ENCODE results near the gene PDLIM5. TPM values are rescaled to one million over a fixed set of nuclear protein-coding genes. Genes with fewer than 3 reads are reported as not detected.
"Not testable (repeated sequence)": the region's sequence is repeated elsewhere in the genome, so short reads cannot be mapped to it uniquely, and the experiment has no call there.

PDLIM5 gene
- total RNA-seq, 1 donor from 2014 or later, result 70.8 TPM

DNA sequence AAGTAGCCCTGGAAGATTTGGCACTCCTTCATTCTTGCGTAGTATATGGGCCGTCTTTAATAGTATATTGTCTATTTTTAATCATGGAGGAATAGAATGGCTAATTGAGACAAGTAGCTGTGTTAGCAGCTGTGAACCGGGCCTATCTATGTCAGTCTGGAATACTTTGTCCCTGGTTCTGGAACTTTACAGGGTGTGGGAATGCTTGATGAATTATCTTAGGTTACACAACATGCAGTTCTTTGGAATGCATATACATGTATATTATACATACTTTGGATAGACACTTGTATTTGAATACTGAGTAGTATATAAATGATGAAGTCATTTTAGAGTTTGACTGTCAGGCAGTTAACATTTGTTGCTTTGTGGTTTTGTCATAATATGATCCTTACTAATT lies 37.4 kb downstream of the PDLIM5 start:
- no peak for DNase-seq (ENCODE audit: low read depth in 2 of 2)

DNA sequence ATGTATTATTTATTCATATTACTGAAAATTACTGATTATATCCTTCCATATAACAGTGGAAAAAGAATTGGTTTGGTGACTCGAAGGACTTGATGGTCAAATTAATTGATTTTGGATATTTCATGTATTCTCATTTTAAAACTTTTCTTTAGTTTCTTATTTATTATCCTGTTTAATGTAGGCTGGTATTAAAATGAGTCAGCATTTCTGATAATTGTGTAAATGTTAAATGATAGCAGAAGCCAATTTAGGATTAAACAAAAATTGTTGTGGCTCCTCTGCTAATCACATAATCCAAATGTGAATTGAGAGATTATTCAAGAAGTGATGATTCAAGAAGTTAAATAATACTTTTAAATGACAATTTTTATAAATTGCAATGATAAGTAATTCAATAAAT lies 38.7 kb downstream of the PDLIM5 start:
- DNase-seq (ENCODE audit: low read depth in 2 of 2), result no peak

DNA sequence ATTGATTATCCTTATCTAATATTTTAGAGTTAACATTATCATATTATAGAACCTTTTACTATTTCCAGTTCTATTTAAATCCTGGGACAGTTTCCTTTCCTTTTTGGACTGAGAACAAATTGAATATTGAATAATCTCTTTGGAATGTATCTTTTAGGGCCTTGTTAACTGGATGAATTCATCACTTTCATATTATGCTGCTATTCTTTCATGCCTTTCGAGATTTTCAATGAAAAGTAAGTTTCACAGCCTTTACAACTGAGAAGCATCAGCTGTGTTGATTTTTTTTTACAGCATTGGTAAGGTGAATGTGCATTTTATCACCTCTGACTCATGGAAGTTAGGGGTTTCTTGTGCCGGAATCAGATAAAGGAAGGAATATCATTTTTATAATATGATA lies 39.6 kb downstream of the PDLIM5 start:
- DNase-seq (ENCODE audit: low read depth in 2 of 2), result peak in 1 of 2 donors; percentile 20

DNA sequence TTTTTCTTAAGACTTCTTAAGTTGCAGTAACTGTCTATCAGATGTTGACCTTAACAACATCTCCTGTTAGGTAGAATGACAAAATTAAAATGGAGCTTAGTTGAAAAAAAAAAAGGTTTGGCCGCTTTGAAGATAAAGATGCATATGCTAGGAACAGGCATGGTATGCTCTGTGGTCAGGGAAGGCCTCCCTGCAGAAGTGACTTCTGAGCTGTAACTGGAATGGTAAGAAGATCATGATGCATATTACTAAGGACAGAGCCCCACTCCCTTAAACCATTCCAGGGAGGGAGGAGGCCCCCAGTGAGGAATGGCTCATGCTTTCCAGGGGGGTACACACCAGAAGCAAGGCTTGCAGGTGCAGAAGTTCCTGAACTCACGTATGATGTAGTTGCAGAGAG lies 43.7 kb downstream of the PDLIM5 start:
- no peak for DNase-seq (ENCODE audit: low read depth in 2 of 2)

DNA sequence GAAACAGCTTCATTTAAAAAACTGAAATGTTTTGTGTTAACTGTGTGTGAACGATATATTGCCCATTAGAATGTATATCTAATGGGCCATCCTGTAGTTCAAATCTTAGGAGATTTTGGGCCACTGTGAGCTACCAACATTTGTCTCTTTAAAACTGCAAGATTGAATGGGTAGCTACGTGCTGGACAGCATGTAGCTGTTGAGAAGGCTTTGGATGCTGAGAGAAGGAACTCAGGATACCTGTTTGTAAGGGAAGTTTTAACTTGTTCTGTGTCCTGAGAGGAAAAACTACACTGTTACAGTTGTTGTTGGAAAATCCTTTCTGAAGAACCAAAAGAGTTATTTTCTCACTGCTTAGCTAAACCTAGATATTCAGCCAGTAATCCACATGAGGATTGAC lies 45.9 kb downstream of the PDLIM5 start:
- DNase-seq (ENCODE audit: low read depth in 2 of 2), result no peak

DNA sequence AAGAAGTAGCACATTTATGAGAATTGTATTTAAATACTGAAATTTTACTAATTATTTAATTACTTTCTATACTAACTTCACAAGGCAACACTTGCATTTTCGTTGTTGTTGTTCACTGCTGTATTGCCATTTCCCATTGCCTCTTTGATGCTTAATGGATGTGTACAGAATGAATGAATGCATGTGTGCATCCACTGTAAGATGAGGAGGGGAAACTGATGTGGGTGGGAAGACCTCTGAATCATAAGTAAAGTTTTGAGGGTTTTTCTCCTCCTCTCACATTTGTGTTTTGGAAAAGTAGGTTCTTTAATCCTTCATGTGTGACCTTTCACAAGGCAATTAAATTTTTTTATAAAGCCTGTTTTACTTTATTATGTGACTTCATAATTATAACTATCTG lies 46.8 kb downstream of the PDLIM5 start:
- DNase-seq (ENCODE audit: low read depth in 2 of 2), result no peak

DNA sequence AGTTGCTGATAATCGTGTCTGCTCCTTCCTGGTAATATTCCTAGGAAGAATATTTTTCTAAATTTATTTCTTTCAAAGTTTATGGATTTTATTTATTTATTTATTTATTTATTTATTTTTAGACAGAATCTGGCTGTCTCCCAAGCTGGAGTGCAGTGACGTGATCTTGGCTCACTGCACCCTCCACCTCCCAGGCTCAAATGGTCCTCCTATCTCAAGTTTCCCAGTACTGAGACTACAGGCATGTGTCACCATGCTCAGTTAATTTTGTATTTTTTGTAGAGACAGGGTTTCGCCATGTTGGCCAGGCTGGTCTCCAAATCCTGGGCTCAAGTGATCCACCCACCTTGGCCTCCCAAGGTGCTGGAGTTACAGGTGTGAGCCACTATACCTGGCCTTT lies 48.9 kb downstream of the PDLIM5 start:
- DNase-seq (ENCODE audit: low read depth in 2 of 2), result peak in 1 of 2 donors; percentile 18

DNA sequence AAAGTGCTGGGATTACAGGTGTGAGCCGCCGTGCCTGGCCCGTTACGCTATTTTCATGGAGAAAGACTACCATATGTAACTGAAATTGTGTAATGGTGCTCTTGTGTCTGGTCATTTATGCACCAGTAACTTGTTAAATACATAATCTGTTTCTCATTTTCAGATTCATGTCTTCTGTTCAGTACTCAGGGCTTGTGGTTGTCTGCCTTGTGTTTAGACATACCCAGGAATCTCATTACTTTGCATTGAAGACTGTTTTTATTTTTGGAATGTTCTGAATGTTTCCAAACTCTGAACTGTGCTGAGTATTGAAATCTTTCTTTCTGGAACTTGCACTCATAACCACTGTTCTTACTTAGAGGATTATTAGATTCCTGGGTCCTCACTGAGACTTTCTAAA lies 52.8 kb downstream of the PDLIM5 start:
- no peak for DNase-seq (ENCODE audit: low read depth in 2 of 2)

DNA sequence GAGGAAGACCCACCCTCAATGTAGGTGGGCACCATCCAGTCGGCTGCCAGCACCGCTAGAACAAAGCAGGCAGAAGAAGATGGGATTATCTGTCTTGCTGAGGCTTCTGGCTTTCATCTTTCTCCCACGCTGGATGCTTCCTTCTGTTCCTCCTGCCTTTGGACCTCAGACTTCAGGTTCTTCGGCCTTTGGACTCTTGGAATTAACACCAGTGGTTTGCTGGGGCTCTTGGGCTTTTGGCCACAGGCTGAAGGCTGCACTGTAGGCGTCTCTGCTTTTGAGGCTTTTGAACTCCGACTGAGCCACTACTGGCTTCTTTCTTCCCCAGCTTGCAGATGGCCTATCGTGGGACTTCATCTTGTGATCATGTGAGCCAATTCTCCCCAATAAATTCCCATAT lies 55.1 kb downstream of the PDLIM5 start:
- no peak for DNase-seq (ENCODE audit: low read depth in 2 of 2)

DNA sequence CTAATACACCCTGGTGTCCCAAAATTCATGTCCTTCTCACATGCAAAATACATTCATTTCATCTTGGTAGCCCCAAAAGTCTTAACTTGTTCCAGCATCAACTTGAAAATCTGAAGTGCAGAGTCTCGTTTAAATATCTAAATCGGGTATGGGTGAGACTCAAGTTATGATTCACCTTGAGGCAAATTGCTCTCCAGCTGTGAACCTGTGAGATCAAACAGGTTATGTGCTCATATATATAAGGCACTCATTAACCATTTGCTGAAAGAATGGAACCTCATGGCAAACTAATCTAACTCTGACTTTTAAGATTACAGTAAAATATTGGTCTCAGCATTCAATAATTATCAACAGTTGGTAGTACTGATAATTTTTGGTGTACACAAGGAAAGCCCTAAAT lies 55.5 kb downstream of the PDLIM5 start:
- DNase-seq (ENCODE audit: low read depth in 2 of 2), result no peak

DNA sequence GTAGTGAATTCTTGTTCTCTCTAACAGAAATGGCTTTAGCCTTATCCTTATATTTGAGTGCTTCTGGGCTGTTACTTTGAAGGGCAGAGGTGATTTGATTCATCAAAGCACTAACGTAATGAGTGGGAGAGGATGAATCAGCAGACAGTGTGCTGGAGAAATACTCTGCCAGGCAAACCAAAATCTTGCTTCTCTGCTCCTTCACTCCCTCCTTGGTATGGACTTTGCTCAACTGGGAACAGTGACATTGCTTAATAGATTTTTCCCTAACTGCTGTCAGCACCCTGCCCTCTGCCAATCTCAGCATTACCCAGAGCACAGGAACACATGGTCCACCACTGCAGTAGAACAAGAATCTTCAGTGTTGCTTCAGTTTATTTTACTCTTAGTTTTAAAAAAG lies 56.0 kb downstream of the PDLIM5 start:
- DNase-seq (ENCODE audit: low read depth in 2 of 2), result peak; percentile 16 to 67

DNA sequence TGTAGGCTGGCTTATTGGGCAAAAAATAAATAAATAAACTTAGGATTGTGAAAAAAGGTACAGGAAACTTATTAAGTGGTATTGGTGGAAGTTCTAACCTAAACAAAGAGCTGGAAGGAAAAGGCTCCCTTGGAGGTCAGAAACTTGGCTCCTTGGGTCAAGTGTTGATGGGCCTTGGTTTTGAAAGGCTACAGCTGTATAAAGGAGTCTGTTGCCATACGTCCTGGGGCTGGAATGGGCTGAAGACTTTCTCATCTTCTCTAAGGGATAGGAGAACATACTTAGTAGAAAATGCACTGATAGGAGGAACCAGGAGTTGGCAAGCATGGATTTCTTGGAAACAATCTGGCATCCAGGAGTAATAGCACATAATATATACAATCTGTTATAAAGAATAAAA lies 56.6 kb downstream of the PDLIM5 start:
- DNase-seq (ENCODE audit: low read depth in 2 of 2), result peak in 1 of 2 donors; percentile 25

DNA sequence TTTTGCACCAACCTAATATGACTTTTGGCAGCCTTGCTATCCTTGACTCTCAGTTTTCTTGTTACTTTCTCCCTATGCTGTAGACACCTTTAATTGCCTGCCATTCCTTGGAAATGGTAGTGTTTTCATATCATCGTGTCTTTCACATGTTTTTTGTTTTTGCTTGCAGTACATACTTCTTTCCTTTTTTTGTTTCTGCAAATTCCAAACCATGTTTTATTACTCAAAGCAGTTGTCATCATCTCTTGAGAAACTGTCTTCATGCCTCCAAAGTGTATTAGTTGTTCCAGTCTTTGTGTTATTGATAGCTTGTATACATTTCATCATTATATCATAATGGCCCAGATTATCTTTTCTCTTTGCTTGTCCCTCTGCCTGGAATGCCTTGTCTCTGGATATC lies 57.1 kb downstream of the PDLIM5 start:
- DNase-seq (ENCODE audit: low read depth in 2 of 2), result no peak

DNA sequence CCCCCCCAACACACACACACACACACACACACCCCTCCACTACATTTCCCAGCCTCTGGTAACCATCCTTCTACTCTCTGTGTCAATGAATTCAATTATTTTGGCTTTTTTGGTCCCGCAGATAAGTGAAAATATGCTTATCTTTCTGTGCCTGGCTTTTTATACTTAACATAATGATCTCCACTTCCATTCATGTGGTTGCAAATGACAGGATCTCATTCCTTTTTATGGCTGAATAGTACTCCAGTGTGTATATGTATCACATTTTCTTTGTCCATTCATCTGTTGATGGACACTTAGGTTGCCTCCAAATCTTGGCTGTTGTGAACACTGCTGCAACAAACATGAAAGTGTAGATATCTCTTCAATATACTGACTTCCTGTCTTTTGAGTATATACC lies 59.8 kb downstream of the PDLIM5 start:
- no peak for DNase-seq (ENCODE audit: low read depth in 2 of 2)

DNA sequence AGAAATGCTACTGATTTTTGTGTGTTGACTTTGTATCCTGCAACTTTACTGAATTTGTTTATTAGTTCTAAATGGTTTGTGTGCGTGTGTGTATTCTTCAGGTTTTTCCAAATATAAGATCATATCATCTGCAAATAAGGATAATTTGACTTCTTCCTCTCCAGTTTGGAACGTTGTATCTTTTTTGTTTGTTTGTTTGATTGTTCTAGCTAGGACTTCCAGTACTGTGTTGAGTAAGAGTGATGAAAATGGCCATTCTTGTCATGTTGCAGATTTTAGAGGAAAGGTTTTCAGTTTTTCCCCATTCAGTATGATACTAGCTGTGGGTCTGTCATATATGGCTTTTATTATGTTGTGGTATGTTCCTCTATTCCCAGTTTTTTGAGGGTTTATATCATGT lies 61.8 kb downstream of the PDLIM5 start:
- DNase-seq (ENCODE audit: low read depth in 2 of 2), result not testable (repeated sequence)

DNA sequence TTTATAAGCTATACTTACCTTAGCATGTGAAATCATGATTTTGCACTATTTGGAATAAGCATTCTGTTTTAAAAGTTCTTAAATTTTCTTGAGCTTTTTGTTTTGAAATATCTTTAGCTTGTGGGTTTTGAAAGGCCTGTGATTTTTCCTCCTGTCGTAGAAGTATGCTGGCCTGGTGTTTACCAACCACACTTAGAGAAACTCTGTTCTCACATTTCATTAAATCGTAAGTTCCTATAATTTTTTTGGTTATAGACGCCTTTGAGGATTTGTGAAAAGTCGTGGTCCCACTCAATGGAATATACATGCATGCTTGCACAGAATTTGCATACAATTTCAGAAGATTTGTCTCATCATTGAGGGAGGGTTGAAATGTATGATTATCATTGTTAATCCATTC lies 63.6 kb downstream of the PDLIM5 start:
- no peak for DNase-seq (ENCODE audit: low read depth in 2 of 2)

DNA sequence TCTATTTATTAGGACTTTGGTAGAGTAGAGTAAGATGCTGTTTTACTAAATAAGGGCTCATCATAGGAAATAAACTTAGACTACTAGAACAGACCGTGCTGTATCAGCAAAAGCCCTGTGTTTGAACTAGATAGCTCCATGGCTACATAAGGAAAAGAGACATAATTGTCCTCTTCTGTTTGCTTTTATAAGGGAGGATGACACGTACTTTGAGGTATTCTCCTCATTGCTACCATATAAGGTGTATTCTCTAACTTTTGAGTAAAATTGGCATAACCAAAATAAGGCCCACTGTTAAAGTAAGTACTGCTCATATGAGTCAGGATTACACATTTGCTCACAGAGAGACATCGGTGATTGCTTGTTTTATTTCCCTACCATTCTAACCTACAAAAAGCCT lies 64.3 kb downstream of the PDLIM5 start:
- peak in 1 of 2 donors; percentile 62 for DNase-seq (ENCODE audit: low read depth in 2 of 2)

DNA sequence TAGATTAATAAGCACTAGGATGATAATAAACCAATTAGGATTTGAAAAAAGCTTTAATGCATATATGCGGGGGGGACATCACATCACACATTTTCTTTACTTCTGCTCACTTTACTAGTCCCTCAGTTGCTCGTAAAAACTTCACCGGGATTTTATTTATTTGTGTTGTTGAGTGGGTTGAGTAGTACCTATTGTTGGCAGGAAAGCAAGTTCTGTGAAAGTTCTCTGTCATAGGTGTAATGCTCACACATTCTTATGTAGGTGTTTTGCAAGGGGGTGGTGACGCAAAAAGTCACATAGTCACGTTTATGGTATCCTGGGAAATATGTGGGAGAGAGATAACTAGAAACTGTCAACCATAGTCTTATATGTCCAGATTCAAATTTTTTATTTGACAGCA lies 65.3 kb downstream of the PDLIM5 start:
- DNase-seq (ENCODE audit: low read depth in 2 of 2), result no peak

DNA sequence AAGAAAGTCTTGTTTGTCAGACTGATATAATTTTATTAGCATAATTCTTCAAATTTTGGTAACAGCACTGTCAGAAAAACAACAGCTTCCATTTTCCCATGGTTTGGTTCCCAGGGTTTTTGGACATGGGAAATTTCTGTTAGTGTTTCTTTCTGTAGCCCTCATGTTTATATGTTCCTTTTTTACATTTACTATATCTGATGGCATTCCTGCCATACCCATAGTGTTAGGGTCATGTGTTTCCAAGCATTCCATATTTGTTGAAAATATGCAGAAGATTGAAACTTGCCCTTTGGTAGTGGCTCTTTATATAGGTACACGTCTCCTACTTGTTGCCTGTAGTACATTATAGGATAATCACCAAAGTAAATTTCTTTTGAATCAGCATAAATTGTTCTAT lies 65.8 kb downstream of the PDLIM5 start:
- peak in 1 of 2 donors; percentile 30 for DNase-seq (ENCODE audit: low read depth in 2 of 2)

DNA sequence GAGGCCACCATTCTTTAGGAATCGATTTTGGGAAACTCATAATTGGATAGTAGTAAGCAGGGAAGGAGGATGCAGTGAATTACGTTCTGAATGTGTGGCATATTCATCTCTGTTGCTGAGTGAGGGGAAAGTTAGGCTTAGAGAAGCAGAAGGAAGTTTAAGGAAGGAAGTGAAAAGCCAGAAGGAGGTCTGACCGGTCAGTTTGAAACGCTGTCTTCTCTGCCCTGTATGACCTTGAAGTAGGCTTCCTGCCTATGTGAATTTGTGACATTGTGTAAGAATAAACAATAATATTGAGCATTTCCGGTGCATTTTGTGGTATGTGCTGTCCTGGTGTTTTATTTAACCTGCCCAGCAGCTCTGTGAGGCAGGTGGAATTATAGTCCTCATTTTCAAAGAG lies 67.3 kb downstream of the PDLIM5 start:
- no peak for DNase-seq (ENCODE audit: low read depth in 2 of 2)

DNA sequence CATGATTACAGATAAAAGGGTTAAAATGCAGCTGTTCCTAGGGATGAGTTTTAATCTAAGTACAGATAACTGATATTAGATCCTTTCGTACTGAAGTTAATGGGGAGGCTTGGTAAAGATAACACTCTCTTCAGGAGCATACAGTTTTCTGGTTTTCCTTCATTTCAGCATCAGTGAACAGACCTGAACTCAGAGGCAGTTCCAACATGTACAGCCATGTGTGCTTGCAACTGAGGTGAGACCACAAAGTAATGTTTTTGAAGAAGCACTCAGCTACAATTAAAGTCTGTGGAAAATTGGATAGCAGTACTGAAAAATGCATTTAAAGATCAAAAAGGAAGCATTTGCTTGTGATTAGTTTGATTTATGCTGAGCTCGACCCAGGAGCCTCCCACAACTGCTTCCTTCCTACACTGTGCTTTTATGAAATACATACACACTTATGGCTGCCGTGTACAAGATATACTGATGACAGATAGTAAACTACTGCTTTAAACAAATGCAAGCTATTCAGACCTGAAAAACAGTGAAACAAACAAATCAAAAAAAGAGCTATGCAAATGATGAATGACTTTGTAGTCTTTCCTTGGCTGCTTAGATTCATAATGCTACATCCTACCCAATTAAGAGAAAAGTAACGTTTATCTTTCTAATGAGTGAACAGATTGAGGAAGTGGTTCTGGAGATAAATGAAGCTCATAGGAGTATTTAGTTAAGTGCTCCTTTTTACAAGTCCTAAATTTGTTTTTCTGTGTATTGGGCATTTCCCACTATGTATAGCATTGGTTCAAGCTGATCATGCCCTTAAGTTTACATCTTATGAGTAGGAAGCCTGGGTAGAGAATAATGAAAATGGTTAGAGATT lies 68.4 kb downstream of the PDLIM5 start:
- DNase-seq (ENCODE audit: low read depth in 2 of 2), result peak; percentile 25 to 50

DNA sequence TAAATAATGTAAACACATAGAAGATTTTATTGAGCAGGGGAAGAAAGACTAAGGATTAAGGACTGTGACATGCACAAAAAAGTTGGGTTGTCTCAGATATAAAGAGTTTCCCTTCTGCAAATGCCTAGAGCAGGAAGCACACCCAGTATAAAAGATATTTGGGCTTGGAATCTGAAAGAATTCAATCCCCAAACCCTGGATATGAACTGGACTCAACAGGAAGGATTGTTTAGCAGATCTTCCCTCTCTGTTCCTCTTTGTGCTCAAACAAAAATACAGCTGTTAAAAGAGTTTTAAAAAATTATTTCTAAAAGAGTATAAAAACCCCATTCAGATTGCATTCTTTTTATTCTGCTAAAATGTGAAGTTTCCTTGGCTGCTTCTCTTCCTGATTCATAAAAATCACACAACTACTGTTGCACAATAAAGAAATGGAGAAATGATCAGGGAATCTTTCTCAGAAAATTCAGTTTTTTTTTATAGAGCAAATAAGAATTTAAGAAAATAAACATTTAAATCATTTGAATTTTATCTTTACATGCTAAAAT lies 71.4 kb downstream of the PDLIM5 start:
- DNase-seq (ENCODE audit: low read depth in 2 of 2), result no peak

DNA sequence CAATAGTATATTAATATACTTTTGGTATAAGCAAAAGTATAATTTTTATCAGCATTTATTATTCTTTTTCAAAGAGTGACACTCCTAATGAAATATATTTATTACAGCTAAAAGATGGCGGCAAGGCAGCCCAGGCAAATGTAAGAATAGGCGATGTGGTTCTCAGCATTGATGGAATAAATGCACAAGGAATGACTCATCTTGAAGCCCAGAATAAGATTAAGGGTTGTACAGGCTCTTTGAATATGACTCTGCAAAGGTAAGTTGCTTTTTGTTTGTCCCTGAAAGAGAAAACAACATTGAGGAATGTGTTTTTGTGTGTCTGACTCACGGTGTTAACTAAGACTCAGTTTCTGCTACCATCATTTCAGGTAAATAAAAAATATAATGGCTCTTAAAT lies 71.9 kb downstream of the PDLIM5 start:
- DNase-seq (ENCODE audit: low read depth in 2 of 2), result no peak
